Forelimb muscle (tissue), 1 donor: ENCODE data around the gene RALA. TPM values are rescaled to one million over a fixed set of nuclear protein-coding genes. Genes with fewer than 3 reads are reported as not detected.

ENCODE experiments used
- DNase-seq: peaks from one replicate; pipeline ENCODE4 v3.0.0-alpha.2; 2013; ENCODE audit warnings: low read depth
- polyA plus RNA-seq: library from polyadenylated mRNA; unstranded; fragments of 120-200 nt; gene quantifications from one replicate; pipeline ENCODE4 v1.2.1, GENCODE V29; 2013; ENCODE audit not compliant: insufficient read length

Gene RALA
- polyA plus RNA-seq, 1 donor = 43.6 TPM

DNA sequence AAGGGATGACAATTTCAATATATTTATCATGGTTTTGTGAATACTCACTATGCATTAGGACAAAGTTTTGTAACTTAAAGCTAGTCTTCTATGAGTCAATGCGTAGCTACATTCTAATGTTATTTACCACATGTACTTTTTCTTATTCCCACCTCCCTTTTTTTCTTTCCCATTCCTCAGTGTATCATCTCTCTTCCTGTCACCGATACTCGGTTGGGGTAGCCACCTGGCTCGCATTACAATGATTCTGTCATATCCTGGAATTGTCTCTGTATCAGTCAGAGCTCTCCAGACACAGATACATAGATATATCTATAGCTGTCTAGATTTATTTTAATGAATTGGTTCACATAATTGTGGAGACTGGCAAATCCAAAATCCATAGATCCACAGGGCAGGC, 9.8 kb upstream of the RALA start:
- no peak for DNase-seq

DNA sequence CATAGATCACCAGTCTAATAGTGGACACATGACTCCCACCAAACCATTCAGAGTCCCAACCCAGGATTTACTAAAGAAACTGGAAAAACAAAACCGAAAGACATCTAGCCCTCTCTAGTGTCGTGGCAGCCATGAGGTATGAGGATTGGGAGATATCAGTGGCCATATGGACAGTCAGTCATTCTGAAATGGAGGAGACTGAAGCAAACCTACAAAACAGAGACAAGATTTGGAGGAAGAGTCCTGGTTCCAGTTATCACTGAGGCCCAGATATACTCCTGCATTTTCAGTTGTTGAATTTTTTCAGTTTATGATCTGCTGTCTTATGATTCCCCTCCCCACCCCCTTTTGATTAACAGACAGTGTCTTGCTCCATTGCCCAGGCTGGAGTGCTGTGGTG, 9.1 kb upstream of the RALA start:
- DNase-seq = no peak

DNA sequence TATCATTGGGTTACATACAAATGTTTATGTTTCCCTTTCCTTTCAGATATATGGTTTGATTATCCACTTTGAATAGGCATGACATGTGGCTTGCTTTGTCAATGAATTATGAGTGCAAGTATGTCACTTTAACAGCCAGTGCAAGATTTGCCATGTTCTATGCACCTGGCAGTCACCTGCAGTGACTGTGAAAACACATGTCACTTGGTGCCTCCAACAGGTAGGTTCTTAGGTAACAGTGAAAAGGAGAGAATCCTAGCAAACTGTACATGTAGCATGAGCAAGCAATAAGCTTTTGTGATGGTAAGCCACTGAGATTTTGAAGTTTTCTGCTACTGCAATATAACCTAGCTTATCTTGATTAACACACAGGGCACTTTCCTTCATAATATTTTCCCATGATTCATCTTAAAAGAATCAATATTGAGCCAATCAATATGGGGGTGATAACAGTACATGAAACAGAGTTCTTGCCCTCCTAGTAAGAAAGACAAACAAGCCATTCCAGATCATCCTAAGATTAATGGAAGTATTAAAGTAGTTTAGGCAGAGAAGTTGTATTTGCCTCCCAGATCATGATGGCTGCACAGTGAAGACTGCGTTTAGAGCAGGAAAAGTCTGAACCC, 7.9 kb upstream of the RALA start:
- DNase-seq = no peak

DNA sequence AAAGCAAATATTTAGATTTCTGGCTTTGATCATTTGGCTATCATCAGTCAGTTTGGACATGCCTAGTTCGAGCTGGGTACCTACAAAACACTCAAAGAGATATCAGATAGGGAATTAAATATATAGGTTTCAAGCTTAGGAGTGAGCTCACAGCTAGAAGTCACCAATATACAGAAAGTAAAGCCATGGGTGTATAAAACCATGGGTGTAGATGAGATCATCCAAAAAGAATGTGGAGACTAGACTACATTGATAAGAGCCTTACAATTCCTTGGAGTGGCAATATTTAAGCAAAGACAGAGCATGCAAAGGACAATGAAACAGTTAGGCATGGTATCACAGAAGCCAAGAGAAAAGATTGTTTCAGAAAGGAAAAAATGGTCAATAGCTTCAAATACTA, 7.2 kb upstream of the RALA start:
- DNase-seq = no peak

DNA sequence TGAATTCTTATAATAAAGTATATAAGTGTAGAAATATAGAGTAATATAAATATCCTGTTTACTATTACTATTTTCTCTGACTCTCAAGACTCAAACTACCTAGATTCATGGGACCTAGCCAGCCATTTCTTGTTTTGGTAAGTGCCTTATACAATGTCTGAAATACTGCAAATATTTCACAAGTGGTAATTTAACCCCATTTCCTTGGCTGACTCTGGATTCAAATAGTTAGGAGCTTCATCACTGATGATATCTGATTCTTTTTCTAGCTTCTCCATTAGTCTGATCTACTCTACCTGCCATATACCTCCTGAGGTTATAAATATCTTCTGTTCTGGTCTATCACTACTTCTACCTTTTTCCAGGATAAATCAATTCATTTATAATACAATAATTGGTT, 6.4 kb upstream of the RALA start:
- no peak for DNase-seq

DNA sequence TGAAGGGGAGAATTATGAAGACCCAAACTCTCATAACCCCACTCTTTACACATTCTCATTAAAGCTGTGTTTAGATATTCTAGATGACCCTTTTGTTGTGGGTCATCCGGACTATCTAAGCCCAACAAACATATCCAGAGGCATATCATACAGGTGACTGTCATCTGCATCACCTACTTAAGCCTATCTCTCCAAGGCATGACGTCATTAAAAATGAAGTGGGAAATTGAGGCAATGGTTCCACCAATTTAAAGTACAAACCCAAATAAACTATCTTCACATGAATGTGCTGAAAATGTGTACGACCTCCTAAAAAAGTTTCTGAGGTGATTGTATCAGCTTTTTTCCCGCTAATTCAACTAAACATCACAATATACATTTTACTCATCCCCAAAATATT, 4.5 kb upstream of the RALA start:
- DNase-seq = no peak

DNA sequence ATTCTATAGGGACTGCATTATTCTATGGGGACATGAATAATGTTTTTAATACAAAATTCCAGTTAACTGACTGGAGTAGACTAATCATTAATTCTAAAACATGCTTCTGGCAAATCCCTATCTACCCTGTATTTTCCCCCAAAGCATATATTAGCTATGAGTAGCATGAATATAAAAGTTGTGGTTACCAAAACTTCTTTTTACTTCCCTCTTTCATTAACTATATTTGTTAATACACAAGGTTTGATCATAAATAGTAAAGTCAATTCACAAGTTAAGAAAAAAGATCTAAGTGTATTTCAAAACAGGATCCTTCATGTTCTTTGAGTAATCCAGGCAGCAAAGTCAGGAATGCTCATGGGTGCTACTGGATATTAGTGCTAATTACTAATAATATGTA, 2.9 kb upstream of the RALA start:
- no peak for DNase-seq

DNA sequence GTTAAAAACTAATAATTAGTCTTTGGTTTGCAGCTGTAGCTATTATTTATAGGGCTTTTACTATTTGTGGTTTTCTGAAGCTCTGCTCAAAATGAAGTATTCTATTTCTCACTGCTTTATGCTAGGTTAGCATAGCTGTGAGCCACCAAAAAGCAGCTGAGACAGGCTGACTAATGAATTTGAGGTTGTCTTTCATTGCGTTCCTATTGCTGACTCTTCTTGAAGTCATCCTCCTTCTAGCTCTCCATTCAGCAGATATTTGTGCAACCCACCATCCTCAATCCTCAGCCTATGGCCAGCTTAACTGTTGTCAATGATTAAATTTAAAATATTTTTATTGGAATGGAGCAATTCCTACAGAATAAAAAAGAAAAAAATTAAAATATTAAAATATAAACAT, 2.1 kb upstream of the RALA start:
- no peak for DNase-seq

DNA sequence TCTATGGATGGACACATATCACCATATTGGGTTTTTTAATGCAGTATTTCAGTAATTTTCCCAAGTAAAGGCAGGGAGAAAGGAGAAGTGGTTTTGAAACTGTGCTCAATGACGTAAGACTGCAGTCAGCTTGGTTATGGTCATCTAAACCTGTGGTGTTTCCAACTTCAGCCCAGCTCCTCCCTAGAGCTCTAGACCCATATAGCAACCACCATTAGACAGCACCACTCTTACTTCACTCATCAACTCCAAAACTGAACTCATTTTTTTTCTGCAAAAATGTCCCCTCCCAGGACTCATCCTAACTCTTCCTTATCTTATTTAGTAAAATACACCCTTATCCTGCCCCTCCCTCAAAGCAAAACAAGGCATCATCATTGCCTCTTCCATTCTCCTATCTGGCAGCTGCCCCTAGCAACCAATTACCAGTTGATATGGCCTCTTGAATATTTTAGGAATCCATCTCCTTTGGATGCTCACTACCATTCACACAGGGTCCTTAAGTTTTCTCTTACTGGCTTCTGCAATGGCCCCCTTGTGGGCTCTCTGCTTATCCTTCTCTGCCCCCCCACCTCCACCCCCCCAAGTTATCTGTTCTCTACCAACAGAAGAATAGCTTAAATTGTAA, 1.5 kb upstream of the RALA start:
- DNase-seq = no peak

DNA sequence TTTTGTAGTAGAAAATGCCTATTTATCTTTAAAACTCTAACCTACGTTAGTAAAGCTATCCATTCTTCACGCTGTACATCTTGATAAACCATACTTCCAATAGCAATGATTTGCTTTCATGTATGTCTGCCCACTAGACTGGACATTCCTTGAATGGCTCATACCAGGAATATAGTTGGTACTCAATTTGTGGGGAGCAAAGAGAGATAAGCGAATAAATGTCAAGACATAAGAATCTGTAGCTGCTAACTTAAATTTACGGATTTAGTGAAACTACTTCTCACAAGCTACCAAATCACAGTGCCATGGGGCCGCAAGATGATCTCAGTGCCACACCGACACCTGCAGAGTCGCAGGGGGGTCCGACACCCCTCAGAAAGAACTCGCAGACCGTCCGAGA, 763 bp upstream of the RALA start:
- no peak for DNase-seq

DNA sequence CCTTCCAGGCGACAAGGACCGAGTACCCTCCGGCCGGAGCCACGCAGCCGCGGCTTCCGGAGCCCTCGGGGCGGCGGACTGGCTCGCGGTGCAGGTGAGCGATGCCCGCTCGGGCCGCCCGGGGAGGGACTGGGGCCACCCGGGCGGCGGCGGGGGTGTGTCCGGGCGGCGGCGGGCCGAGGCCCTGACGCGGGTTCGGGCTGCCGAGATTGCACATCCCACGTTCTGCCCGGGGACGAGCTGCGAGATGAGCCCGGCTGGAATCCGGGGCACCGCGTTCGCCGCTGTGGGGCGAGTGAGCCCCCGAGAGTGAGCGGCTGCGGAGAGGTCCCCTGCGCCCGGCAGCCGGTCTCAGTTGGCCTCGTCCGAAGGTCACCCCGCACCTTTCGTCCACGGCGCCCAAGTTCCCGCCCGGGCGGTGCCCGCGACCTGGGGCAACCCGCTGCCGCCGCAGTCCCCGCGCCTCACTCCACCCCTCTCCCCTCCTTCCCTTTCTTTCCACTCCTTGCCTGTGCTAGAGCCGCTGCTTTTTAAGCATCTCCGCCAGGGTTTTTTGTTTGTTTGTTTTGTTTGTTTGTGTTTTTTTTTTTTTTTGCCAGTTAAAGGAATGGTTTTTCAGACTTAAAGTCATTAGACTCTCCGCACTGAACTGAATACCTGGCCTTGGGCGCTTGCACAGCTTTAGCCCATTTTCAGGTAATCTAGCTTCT, 515 bp downstream of the RALA start:
- no peak for DNase-seq

DNA sequence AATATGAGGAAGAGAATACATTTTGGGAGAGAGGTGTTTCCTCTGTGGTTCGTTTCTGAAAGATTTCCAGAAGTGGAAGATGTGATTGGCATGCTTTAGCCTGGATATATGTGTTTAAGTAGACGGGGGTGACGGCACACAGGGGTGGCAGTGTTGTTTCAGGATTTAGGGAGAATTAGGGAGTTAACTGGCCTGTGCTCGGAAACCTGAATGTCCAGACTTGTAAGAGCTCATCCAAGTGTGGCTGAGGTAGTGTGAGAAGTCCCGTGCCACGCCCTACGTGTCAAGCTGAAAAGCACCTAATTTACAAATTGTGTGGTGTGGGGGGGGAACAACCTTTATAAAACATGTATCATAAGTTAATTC, 1.1 kb downstream of the RALA start:
- DNase-seq = no peak

DNA sequence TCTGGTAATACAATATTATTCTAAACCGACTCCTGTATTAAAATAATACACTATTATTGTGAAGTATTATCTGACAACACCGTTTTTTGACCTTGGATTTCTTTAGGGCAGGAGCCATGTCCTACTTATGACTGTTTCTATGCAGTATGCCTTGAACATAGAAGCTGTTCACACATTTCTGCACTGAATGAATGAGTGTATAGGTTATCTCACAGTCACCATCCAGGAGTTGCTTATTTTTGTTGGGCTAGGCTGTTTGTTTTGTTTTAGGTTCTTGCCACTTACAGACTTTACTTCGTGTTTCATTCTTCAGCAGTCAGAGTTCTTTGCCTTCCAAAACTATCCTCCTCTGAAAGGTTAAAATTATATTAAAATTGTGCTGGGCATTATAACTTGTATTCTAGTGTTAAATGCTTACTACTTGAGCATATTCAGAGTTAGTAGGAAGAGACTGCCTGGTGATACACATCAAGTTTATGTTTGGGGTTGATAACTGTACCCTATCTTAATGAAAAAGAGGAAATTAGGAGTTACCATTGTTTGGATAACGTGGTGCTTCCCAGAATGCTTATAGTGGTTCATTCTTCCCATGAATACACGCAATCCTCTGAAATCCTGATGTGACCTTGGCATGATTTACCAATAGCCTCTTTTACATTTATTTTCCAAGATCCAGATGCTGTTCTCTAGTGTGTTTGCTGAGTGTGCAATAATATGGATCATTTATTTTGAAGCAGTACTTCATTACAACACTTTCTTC, 1.7 kb downstream of the RALA start:
- DNase-seq = no peak

DNA sequence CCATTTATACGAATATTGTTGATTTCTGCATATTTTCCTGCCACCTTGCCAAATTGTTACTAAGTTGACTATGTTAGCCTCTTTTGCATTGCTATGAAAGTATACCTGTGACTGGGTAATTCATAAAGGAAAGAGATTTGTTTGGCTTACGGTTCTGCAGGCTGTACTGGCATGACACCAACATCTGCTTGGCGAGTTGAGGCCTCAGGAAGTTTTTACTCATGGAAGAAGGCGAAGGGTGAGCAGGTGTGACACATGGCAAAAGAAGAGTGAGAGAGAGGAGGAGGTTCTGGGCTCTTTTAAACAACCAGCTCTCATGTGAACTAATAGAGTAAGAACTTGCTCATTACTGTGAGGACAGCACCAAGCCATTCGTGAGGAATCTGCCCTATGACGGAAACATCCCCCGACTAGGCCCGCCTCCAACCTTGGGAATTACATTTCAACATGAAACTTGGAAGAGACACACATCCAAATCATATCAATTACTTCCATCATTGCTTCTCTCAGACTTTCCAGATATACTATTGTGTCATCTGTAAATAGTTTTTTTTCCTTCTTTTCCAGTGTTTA, 8.4 kb downstream of the RALA start:
- peak; percentile 54 for DNase-seq

DNA sequence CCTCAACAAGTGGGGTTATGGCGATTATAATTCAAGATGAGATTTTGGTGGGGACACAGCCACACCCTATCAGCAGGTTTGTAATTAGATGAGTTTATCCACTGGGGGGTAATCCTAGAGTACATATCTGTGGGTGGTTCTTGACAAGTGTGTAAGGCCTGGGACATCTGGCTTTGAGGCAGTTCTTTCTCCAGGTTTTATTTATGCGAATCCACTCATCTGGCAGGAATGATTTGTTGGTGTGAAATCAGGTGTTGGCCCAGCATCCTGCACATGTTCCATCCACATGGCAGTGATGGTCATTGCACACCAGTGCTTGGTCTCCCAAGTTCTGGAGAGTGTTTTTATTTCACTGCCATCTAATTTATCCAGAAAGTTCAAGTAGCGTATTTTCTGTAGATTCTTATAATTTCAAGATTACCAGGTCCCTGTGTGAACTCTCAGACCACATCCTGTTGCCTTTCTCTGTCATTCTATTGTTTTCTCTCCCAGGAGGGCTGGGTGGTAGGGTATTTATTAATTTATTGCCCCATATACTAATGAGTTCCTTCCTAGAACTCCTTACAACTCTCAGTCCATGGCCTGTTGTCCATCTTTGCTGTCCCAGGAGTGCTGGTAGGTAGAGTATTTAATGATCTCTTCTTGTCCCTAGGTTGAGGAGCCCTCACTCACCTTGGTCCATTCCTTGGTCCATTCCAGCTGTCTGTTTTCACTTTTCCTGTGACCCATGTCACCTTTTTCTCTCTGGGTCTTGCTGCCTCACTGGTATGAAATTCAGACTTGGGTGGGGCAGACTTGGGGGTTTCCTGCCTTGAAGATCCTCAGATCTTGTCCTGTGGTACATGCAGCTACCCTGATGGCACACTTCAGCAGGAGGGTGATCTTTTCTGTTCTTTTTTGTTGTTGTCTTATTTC, 10.4 kb downstream of the RALA start:
- no peak for DNase-seq

DNA sequence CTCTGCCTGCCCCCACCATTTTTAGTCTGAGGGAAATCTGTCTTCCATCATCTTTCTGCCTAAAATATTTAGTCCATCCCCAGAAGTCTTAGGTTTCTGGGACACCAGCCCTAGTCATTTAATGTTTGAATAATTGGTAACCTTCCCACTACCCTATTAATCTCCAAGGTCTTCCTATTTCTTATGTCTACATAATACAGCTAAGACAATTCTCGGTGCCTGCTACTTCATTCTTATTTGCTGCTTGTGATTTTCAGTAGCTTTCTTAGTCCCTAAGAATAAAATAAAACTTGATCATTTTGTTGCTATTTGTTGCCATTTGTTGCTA, 11.1 kb downstream of the RALA start:
- no peak for DNase-seq

DNA sequence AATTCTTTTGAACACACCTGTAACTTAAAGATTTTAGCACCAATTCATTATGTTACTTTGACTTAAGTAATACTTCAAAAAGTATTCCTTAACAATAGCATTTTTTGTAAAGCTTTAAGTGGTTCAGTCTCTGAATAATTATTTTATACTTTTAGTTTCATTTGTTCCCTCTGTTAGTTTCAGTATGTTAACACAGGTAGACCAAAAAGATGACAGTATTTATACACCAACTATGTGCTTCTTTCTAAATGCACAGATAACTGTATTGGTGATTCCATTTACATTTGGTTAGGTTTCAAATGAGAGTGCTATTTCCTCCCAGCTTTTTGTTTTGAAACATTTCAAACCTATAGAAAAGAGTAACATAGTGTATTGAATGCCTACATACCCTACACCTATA, 14.0 kb downstream of the RALA start:
- no peak for DNase-seq

DNA sequence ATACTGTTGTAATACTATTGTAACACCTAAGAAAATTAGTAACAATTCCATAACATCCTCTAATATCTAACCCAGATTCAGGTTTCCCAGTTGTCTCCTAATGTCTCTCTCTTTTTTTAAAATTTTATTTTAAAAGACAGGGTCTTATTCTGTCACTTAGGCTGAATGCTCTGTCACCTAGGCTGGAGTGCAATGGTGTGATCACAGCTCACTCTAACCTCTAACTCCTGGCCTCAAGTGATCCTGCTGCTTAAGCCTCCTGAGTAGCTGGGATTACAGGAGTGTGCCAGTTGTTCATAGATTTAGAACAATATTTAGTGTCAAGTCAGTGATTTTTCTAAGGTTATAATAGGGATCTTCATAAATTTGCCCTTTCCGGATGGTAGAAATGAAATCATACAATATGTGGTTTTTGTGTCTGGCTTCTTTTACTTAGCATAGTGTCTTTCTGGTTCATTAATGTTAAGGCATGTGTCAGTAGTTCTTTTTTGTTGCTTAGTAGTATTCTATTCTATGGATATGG, 14.7 kb downstream of the RALA start:
- no peak for DNase-seq

DNA sequence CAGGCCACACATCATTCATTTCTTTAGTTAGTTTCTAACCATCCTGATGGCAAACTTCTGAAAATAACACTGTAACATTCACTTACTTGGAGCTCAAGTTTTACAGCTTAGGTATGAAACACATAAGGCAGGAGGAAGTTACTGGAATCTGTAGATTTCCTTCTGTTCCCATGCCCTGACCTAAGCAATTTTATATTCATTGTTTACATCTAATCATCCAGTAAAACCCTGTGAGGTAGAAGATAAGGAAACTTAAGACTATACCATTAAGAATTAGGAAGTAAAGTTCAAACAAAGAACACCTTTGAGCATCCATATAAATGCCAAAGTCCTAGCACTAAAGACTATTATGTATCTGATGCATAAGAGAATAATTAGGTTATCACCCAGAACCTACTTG, 19.5 kb downstream of the RALA start:
- DNase-seq = no peak

DNA sequence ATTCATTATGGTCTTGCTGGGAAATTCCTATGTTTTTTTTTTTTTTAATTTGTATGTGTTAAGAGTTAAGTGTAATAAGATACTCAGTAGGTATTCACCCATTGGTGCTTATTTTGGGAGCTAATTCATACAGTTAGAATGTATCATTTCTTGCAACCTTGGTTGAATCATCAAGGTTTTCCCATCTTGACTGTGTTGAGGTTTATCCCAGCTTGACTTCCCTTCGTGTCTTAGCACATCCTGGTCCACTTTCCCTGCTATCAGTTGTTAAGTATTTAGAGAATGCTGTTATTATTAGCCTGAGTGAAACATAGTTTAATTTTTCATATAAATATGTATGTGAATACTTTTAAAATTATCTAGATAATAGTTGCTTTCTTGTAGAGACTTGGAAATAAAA, 20.8 kb downstream of the RALA start:
- DNase-seq = no peak
